Stimulated activated effector memory CD8-positive, alpha-beta T cell treated with anti-CD3 and anti-CD28 coated beads, Interleukin-12 subunit alpha, Interleukin-12 subunit beta, amount 100 ng/mL, for 72 hours (primary cell): ENCODE data around the gene CAPG.
A peak's percentile ranks its signal among the peaks of the same experiment; 100 is the strongest.
"Not testable (repeated sequence)": the region's sequence is repeated elsewhere in the genome, so short reads cannot be mapped to it uniquely, and the experiment has no call there.

Experiments used
- ATAC-seq: fragments of 150-1000 bp; cut with Tn5 transposase; 2 replicates; pipeline ENCODE4 v1.10.0; 2021
- DNase-seq, 2 donors: peaks; one replicate each; pipeline ENCODE4 v3.0.0; 2021 to 2022; ENCODE audit warnings: low spot score in 2 of 2
- H3K27ac Mint-ChIP-seq: one replicate; pipeline ENCODE4 v1.8.0; 2022; ENCODE audit warnings: mild to moderate bottlenecking, mixed read lengths
- H3K36me3 Mint-ChIP-seq: one replicate; pipeline ENCODE4 v1.8.0; 2022; ENCODE audit warnings: mild to moderate bottlenecking, mixed read lengths
- H3K4me1 Mint-ChIP-seq: one replicate; pipeline ENCODE4 v1.8.0; 2022; ENCODE audit warnings: mixed read lengths
- H3K4me3 Mint-ChIP-seq: one replicate; pipeline ENCODE4 v1.8.0; 2022; ENCODE audit warnings: mild to moderate bottlenecking, mixed read lengths
- H3K9me3 Mint-ChIP-seq: one replicate; pipeline ENCODE4 v1.8.0; 2022; ENCODE audit warnings: mixed read lengths

Gene CAPG

DNA sequence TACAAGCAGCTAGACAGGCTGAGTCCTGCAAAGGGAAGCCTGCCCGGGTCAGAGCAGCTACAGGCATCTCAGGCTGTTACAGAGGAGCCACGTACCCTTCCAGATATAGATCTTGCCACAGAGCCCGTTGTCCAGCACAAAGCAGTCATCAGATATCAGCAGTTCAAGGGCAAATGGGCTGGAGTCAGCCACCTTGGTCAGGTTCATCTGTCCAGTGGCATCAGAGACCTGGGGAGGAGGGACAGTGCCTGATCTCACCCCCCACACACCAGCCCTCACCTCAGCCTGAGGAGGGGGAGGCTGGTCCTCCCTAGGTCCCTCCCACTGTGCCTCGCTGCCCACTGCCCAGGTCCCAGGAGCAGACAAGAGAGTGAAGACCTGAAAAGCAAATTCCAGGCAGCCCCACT, 12.2 kb downstream of the CAPG start:
- Mint-ChIP-seq H3K4me3 (no peak overlapping the region), H3K27ac (peak overlapping the region; percentile 90), H3K36me3 (no peaks in the 10 kb centered on the region), H3K4me1 (peaks cover 10% of the 10 kb centered on the region), H3K9me3 (no peaks in the 10 kb centered on the region)
- DNase-seq (no peak), ATAC-seq (no peak)

DNA sequence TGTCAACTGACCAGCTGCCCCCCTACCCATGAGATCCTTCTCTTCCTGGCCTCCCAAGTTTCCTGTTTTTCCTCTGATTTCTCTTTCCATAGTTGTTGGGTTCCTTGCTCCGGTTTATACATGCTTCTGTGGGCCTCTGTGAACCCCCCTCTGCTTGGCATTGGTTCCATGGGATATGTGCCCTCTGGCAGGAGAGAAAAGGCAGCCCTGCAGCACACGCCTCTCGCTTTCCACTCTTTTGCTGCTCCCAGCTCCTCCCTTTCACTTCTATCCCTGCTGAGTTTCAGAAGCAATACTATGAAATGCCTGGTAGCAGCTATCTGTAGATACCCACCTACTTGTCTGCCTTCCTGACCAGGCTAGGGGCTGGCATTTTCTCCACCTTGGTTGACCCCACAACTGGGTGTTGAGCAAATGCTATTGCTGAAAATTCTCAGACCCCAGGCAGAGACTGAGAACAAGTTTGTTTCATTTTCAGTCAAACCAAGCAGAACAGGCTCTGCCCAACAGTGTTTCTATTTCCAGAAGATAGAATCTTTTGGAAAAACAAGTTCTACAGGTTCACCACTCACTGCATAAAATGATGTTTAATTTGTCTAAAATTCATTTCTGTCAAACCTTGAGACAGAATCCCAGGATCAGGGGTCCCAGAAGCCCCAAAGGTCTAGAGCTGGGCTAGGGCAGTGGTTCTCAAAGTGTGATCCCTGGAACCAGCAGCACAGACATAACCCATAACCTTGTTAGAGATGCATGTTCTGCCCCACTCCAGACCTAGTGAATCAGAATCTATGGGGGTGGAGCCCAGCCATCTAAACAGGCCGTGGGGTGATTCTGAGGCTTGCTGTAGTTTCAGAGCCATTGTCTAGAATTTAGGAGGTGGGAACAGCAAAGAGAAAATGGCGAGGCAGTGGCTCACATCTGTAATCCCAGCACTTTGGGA, 13.4 kb downstream of the CAPG start:
- no peak for ATAC-seq
- Mint-ChIP-seq H3K4me3 (no peak overlapping the region), H3K27ac (peak overlapping the region; percentile 90), H3K36me3 (no peaks in the 10 kb centered on the region), H3K4me1 (peaks cover 10% of the 10 kb centered on the region), H3K9me3 (no peaks in the 10 kb centered on the region)
- no peak for DNase-seq

DNA sequence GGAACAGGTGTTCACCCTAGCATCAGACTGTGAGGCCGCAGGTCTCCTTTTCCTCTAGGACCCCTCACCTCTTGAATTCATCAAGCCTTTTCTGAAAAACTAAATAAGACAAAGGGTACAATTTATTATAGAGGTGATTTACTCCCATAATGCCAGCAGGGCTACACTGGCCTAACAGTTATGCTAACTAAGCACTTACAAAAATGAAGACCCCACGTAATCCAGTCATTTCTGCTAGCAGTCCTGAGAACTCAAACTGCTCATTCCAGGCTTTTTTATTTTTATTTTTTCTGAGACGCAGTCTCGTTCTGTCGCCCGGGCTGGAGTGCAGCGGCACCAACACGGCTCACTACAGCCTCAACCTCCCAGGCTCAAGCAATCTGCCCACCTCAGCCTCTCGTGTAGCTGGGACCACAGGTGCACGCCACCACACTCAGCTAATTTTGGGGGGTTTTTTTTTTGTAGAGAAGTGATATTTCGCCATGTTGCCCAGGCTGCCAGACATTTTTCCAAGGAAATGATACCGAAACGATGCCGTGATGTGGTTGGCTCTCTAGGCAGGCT, 14.2 kb downstream of the CAPG start:
- no peak overlapping the region for H3K27ac Mint-ChIP-seq
- H3K4me3 Mint-ChIP-seq: no peak overlapping the region
- DNase-seq (no peak), ATAC-seq (no peak)
- H3K36me3 Mint-ChIP-seq: no peaks in the 10 kb centered on the region
- peaks cover 17% of the 10 kb centered on the region for H3K4me1 Mint-ChIP-seq
- no peaks in the 10 kb centered on the region for H3K9me3 Mint-ChIP-seq

DNA sequence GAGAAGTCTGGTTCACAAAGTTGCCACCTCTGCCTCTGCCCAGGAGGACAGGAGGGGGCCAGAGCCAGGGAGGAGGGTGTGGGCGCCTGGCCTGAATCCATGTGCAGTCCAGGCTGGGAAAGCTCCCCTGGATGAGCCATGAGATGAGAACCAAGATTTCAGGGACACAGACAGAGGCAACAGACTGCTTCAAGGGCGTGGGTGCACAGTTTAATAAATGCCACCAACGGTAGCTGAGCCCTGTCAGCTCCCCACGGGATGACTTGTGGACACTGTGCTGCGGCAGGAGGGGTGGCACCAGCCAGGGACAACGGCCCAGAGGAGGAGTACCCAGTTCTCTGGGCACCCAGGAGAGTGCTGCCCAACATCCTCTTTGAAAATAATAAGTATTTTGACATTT, 15.2 kb downstream of the CAPG start:
- H3K36me3 Mint-ChIP-seq: peaks cover 6% of the 10 kb centered on the region
- no peak overlapping the region for H3K27ac Mint-ChIP-seq
- peaks cover 18% of the 10 kb centered on the region for H3K4me1 Mint-ChIP-seq
- no peak for ATAC-seq
- DNase-seq: no peak
- H3K9me3 Mint-ChIP-seq: no peaks in the 10 kb centered on the region
- no peak overlapping the region for H3K4me3 Mint-ChIP-seq

DNA sequence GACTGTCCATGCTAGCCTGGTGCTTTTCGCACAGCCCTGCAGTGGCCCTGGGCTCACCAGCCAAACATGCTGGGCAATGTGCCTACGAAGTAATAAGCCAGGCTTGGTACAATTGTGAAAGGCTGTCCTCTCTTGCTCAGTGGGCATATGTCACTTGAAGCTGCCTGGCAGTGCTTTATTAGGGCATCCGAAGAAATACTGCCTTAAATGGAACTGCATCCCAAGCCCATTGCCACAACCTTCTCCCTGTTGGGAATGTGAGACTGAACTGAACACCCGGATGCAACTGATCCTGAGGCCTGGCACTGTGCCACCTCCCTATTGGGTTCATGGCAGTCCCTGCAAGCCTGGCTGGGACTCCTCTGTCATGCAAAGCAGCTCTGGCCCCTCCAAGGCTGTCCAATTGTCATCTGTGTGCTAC, 15.9 kb downstream of the CAPG start:
- Mint-ChIP-seq H3K27ac (peak overlapping the region; percentile 1), H3K36me3 (peaks cover 9% of the 10 kb centered on the region), H3K4me1 (peaks cover 18% of the 10 kb centered on the region), H3K4me3 (no peak overlapping the region), H3K9me3 (no peaks in the 10 kb centered on the region)
- DNase-seq (no peak), ATAC-seq (no peak)

DNA sequence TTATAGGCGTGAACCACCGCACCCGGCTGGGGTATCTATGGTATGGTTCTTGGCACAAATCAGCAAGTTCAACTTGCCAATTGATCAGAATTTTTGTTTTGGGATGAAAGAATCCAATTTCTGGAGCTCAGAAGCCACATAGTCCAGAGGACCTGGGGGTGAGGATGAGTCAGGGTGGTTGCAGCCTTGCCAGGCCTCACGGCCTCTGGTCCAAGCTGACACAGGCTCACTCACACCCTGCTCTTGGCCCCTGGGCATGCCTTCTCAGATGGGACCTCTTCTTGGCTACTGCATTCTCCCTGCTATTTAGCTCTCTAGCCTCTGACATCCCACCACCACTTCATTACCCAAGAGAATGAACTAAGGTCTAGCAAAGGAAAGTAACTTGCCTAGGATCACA, 16.3 kb downstream of the CAPG start:
- Mint-ChIP-seq H3K4me3 (no peak overlapping the region), H3K27ac (peak overlapping the region; percentile 1), H3K9me3 (no peaks in the 10 kb centered on the region), H3K36me3 (peaks cover 13% of the 10 kb centered on the region), H3K4me1 (peaks cover 18% of the 10 kb centered on the region)
- DNase-seq (no peak), ATAC-seq (no peak)

DNA sequence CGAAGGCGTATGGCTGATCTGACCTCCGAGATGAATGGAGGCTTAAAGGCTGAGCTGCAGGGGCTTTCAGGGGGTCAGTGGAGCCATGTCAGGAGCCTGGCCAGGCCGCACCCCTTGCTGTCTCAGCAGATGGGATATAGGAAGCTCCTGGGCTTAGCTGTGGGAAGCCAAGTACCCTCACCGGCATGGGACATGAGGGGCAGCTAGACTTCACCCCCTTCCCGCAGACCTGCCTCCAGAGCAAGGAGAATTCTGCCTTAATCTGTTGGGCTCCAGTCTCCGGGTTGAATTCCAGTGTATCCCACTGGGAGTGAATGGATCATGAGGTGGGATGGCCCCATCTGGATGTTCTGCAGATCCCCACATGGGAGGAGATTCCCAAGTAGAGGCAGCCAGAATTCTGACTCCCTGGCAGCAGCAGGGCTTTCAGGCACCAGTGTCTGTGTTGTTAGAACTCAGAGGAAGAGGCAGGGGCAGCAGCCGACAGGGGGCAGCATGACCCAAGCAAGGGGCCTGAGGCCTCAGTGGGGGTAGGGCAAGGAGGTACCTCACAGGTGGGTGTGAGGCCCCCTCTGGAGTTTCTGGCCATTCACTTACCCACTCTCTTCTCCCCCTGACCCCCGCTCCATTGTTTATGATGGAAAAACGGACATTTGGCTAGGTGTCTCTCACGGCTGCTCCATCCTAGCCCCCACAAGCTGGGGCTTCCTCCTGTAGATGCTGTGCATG, 19.1 kb downstream of the CAPG start:
- peak overlapping the region; percentile 8 for H3K27ac Mint-ChIP-seq
- no peak overlapping the region for H3K4me3 Mint-ChIP-seq
- peaks cover 7% of the 10 kb centered on the region for H3K4me1 Mint-ChIP-seq
- H3K9me3 Mint-ChIP-seq: no peaks in the 10 kb centered on the region
- DNase-seq: peak; percentile 60 to 80
- ATAC-seq: peak; percentile 73
- H3K36me3 Mint-ChIP-seq: peaks cover 37% of the 10 kb centered on the region

DNA sequence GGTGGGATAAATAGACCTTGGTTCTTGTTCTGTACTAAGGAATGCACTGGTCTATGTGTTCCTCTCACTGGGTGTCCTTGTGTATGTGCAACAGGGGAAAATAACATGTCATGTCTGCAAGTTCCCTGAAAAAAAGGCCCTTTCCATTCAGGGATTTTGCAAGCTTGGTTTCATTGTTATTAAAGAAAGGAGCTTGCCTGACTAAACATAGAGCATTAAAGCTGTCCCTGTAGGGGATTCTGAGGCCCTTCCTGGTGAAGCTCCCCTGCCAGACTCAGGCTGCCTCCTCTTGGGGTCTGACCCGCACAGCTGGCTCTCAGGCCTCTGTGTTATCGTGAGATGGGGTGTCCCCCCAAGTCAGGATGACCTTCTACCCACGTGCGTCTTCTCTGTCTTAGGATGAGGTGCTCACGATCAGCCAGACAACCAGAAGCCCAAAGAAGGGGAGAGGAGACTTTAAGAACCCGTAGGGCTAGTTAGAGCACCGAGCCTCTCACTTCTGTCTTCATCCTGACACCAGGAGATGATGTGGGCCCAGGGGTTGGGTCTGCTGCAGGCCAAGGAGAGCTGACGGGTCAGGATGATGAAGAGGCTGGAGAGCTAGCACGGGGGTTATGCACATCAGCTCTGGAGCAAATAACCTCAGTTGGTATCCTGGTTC, 21.2 kb downstream of the CAPG start:
- no peaks in the 10 kb centered on the region for H3K9me3 Mint-ChIP-seq
- peaks cover 42% of the 10 kb centered on the region for H3K36me3 Mint-ChIP-seq
- no peak overlapping the region for H3K4me3 Mint-ChIP-seq
- ATAC-seq: no peak
- H3K4me1 Mint-ChIP-seq: peaks cover 7% of the 10 kb centered on the region
- H3K27ac Mint-ChIP-seq: peak overlapping the region; percentile 60
- DNase-seq: no peak

DNA sequence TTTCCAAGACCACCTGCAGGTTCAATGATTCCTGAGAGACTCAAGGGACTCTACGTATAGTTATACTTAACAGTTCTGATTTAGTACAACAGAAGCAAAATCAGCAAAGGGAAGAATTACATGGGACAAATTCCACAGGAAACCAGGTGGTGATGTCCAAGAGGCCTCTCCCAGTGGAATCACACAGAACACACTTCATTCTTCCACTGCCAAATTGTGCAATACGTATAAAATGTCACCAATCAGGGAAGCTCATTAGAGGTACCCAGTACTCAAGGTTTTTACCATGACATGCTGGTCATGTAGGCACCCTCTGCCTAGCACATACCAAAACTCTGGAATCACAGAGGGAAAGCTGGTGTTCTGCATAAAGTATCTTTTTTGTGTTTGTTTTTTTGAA, 22.4 kb downstream of the CAPG start:
- no peak for DNase-seq

DNA sequence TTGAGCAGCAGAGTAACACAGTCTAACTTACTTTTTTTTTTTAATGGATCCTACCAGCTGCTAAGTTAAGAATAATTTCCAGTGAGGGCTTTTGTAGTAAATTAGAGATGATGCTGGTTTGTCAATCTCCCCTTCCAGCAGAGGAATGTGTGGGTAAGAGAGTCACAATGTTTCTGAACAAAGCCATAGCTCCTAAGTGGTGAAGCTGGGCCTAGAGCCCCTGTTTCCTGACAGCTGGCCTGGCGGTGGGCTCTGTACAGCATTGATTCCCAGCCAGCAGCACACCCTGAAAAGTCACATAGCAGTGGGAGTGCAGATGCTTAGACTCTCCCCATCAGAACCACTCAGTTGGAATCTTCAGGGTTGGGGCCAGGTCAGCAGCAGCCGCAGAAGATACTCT, 24.4 kb downstream of the CAPG start:
- Mint-ChIP-seq H3K4me1 (no peaks in the 10 kb centered on the region), H3K9me3 (no peaks in the 10 kb centered on the region), H3K27ac (peak overlapping the region; percentile 41)

More for the DNA sequence above, 22.4 kb downstream of the CAPG start:
- H3K27ac Mint-ChIP-seq: no peak overlapping the region
- peaks cover 51% of the 10 kb centered on the region for H3K36me3 Mint-ChIP-seq
- H3K9me3 Mint-ChIP-seq: no peaks in the 10 kb centered on the region
- H3K4me3 Mint-ChIP-seq: no peak overlapping the region
- H3K4me1 Mint-ChIP-seq: peaks cover 7% of the 10 kb centered on the region
- no peak for ATAC-seq

DNA sequence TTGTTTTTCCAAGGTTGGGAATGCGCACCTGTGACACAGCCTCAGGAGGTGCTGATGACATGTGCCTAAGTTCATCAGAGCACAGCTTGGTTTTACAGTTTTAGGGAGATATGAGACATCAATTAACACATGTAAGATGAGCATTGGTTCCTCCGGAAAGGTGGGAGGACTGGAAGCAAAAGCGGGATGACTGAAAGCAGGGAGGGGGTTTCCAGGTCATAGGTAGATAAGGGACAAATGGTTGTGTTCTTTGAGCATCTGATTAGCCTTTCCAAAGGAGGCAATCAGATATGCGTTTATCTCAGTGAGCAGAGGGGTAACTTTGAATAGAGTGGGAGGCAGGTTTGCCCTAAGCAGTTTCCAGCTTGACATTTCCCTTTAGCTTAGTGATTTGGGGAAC, 26.3 kb downstream of the CAPG start:
- H3K4me1 Mint-ChIP-seq: no peaks in the 10 kb centered on the region
- peaks cover 72% of the 10 kb centered on the region for H3K36me3 Mint-ChIP-seq
- H3K9me3 Mint-ChIP-seq: no peaks in the 10 kb centered on the region
- no peak overlapping the region for H3K4me3 Mint-ChIP-seq
- no peak overlapping the region for H3K27ac Mint-ChIP-seq
- no peak for ATAC-seq
- DNase-seq: no peak

More for the DNA sequence above, 24.4 kb downstream of the CAPG start:
- DNase-seq: no peak
- Mint-ChIP-seq H3K4me3 (no peak overlapping the region), H3K36me3 (peaks cover 68% of the 10 kb centered on the region)
- no peak for ATAC-seq

DNA sequence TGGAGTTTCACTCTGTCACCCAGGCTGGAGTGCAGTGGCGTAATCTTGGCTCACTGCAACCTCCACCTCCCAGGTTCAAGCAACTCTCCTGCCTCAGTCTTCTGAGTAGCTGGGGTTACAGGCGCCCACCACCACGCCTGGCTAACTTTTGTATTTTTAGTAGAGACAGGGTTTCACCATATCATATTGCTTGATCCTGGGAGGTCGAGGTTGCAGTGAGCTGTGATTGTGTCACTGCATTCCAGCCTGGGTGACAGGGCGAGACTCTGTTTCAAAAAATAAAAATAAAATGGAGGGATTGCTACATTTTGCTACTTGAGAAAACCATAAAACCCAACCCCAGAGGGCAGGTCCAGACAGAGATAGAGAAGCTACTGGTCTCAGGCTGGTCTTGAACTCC, 27.0 kb downstream of the CAPG start:
- H3K4me3 Mint-ChIP-seq, H3K4me1 Mint-ChIP-seq, ATAC-seq, H3K27ac Mint-ChIP-seq, H3K9me3 Mint-ChIP-seq, DNase-seq: not testable (repeated sequence)
- peaks cover 75% of the 10 kb centered on the region for H3K36me3 Mint-ChIP-seq

DNA sequence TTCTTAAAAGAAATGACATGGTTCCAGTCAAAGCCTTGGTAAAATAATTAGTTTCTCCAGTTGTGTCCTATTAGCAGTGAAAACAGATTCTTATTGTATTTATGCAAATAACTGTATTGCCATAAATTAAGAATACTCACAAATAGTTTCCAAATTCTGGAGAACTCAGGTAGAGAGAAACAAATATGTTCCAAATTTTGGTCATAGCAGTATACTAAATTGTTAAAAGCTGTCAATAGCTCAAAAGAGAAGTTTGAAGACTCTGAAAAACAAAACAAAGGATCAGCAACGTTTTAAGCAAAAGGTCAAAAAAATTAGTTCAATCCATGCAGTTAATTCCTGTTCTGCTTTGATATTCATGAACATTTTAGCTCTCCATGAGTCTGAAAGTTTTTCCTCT, 30.1 kb downstream of the CAPG start:
- H3K9me3 Mint-ChIP-seq: no peaks in the 10 kb centered on the region
- DNase-seq (no peak), ATAC-seq (no peak)
- no peak overlapping the region for H3K4me3 Mint-ChIP-seq
- H3K36me3 Mint-ChIP-seq: peaks cover 57% of the 10 kb centered on the region
- H3K4me1 Mint-ChIP-seq: no peaks in the 10 kb centered on the region
- no peak overlapping the region for H3K27ac Mint-ChIP-seq

DNA sequence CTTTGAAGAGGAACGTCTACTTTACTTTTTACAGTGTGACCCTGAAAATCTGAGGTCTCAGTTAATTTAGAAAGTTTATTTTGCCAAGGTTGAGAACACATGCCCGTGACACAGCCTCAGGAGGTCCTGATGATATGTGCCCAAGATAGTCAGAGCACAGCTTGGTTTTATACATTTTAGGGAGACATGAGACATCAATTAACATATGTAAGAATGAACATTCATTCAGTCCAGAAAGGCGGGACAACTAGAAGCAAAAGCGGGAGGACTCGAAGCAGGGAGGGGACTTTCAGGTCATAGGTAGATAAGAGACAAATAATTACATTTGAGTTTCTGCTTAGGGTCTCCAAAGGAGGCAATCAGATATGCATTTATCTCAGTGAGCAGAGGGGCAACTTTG, 31.9 kb downstream of the CAPG start:
- H3K36me3 Mint-ChIP-seq: peaks cover 63% of the 10 kb centered on the region
- no peaks in the 10 kb centered on the region for H3K9me3 Mint-ChIP-seq

DNA sequence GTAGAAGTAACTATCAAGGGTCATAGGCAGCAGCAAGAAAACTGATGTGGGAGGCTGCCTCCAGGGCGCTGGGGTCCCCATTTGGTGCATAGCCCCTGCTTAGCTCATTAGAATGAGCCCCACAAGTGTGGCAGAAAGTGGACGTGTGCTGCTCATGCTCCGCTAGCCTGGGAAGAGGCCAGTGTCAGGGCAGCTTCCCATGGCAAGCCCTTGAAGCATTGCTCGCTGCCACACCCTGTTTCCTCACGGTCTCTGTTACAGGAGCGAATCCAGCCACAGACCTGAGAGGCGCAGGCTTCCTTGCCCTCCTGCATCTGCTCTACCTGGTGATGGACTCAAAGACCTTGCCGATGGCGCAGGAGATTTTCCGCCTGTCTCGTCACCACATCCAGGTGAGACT, 33.1 kb downstream of the CAPG start:
- Mint-ChIP-seq H3K27ac (no peak overlapping the region), H3K4me3 (no peak overlapping the region), H3K36me3 (peaks cover 55% of the 10 kb centered on the region), H3K4me1 (no peaks in the 10 kb centered on the region), H3K9me3 (no peaks in the 10 kb centered on the region)
- DNase-seq (no peak), ATAC-seq (no peak)

More for the DNA sequence above, 31.9 kb downstream of the CAPG start:
- H3K4me3 Mint-ChIP-seq: no peak overlapping the region
- no peak overlapping the region for H3K27ac Mint-ChIP-seq
- DNase-seq (no peak), ATAC-seq (no peak)
- no peaks in the 10 kb centered on the region for H3K4me1 Mint-ChIP-seq
